H1 (cell line): ENCODE results near the gene DUSP2. TPM values are rescaled to one million over a fixed set of nuclear protein-coding genes. Genes with fewer than 3 reads are reported as not detected.

ENCODE experiments used
- CTCF ChIA-PET: fragments of 300-600 bp; sonication (Branson Sonifier 250); formaldehyde crosslinking; loops from one replicate; lab custom pipeline; 2021; ENCODE audit not compliant: partially characterized antibody; lab: Charles Lee
- POLR2A ChIA-PET: fragments of 300-600 bp; sonication (Branson Sonifier 250); formaldehyde crosslinking; loops from one replicate; lab custom pipeline; 2021; ENCODE audit warnings: inconsistent platforms; ENCODE audit not compliant: partially characterized antibody; lab: Charles Lee
- DNase-seq, 2 experiments: peaks; one replicate each; pipeline versions ENCODE4 v3.0.0 to v3.0.0-alpha.2; 2010 to 2022; ENCODE audit warnings: low spot score in 2 of 2, low read depth in 1 of 2, mixed read lengths in 1 of 2
- FAIRE-seq: peaks from 2 replicates; lab custom pipeline; 2011; peaks lifted over from hg19 to GRCh38; lab: Jason Lieb, UNC
- H2AFZ ChIP-seq: 2 replicates; pipeline ENCODE4 v1.8.1; 2012; ENCODE audit warnings: low read length, inconsistent platforms
- H2AK5ac ChIP-seq: 2 replicates; pipeline ENCODE4 v1.6.1; 2013; ENCODE audit warnings: low read depth, low read length
- H2BK120ac ChIP-seq: replicated peaks from 2 replicates; pipeline ENCODE3; 2013; ENCODE audit warnings: low read depth, low read length, inconsistent platforms
- H2BK12ac ChIP-seq: 2 replicates; pipeline ENCODE4 v1.6.1; 2013; ENCODE audit warnings: low read depth, low read length
- H2BK15ac ChIP-seq: 2 replicates; pipeline ENCODE4 v1.6.1; 2013; ENCODE audit warnings: low read length
- H2BK20ac ChIP-seq: 2 replicates; pipeline ENCODE4 v1.6.1; 2013; ENCODE audit warnings: low read length
- H2BK5ac ChIP-seq: 2 replicates; pipeline ENCODE4 v1.6.1; 2013; ENCODE audit warnings: low read depth, low read length
- H3K14ac ChIP-seq: 2 replicates; pipeline ENCODE4 v1.6.1; 2013; ENCODE audit warnings: inconsistent platforms; ENCODE audit not compliant: insufficient read length
- H3K18ac ChIP-seq: 2 replicates; pipeline ENCODE4 v1.6.1; 2013; ENCODE audit warnings: low read length; ENCODE audit errors: extremely low read depth
- H3K23ac ChIP-seq: 2 replicates; pipeline ENCODE4 v1.6.1; 2013; ENCODE audit warnings: inconsistent platforms; ENCODE audit not compliant: insufficient read length
- H3K23me2 ChIP-seq: 2 replicates; pipeline ENCODE4 v1.6.1; 2013; ENCODE audit warnings: low read depth, low read length
- H3K27ac ChIP-seq: 2 replicates; pipeline ENCODE4 v1.6.1; 2011; ENCODE audit warnings: low read depth, low read length, inconsistent platforms
- H3K27me3 ChIP-seq, 4 experiments: replicated peaks in 1 of 4; 1 replicate in 1 of 4; 2 replicates in 3 of 4; pipeline versions ENCODE4 v1.6.1 to v1.8.1; 2011 to 2013; ENCODE audit warnings: low read length in 3 of 4, mild to moderate bottlenecking in 3 of 4, inconsistent platforms in 2 of 4, mixed read lengths in 2 of 4, moderate library complexity in 1 of 4; ENCODE audit not compliant: control insufficient read depth in 3 of 4, insufficient read depth in 3 of 4; ENCODE audit errors: extremely low read depth in 1 of 4
- H3K36me3 ChIP-seq, 4 experiments: 2 replicates each; pipeline versions ENCODE4 v1.6.1 to v1.8.1; 2011 to 2013; ENCODE audit warnings: mild to moderate bottlenecking in 4 of 4, low read length in 3 of 4, moderate library complexity in 2 of 4, control low read depth in 1 of 4, inconsistent platforms in 1 of 4; ENCODE audit not compliant: insufficient read depth in 4 of 4, control insufficient read depth in 2 of 4
- H3K4ac ChIP-seq: replicated peaks from 2 replicates; pipeline ENCODE3; 2013; ENCODE audit warnings: low read length, low read depth, mixed read lengths, inconsistent platforms; ENCODE audit not compliant: insufficient read length
- H3K4me1 ChIP-seq, 4 experiments: replicated peaks in 1 of 4; 1 replicate in 1 of 4; 2 replicates in 3 of 4; pipeline versions ENCODE4 v1.6.1 to v1.8.1; 2011 to 2013; ENCODE audit warnings: low read length in 3 of 4, inconsistent platforms in 2 of 4, mixed read lengths in 1 of 4; ENCODE audit not compliant: insufficient read depth in 4 of 4, control insufficient read depth in 3 of 4
- H3K4me2 ChIP-seq, 2 experiments: 2 replicates each; pipeline versions ENCODE4 v1.6.1 to v1.8.1; 2011 to 2013; ENCODE audit warnings: low read depth in 2 of 2, low read length in 2 of 2, control low read depth in 1 of 2, inconsistent platforms in 1 of 2, mild to moderate bottlenecking in 1 of 2; ENCODE audit not compliant: insufficient read depth in 1 of 2
- H3K4me3 ChIP-seq, 4 experiments: fragments of 200-600, 300-600 bp in 1 of 4; sonication (generic), shearing (Covaris generic), sonication (Bioruptor Twin) in 1 of 4; 2 replicates each; pipeline versions ENCODE4 v1.5.1 to v1.8.1; 2011 to 2016; ENCODE audit warnings: low read length in 4 of 4, low read depth in 3 of 4, control low read depth in 2 of 4, inconsistent platforms in 2 of 4, mild to moderate bottlenecking in 2 of 4, mixed read lengths in 1 of 4, moderate library complexity in 1 of 4; ENCODE audit not compliant: insufficient read depth in 2 of 4; ENCODE audit errors: extremely low read depth in 1 of 4
- H3K56ac ChIP-seq: replicated peaks from 2 replicates; pipeline ENCODE3; 2013; ENCODE audit warnings: low read depth, mild to moderate bottlenecking, mixed read lengths, low read length, inconsistent platforms; ENCODE audit not compliant: insufficient read length
- H3K79me1 ChIP-seq: 2 replicates; pipeline ENCODE4 v1.6.1; 2013; ENCODE audit warnings: low read depth, low read length, control low read depth
- H3K79me2 ChIP-seq, 2 experiments: 2 replicates each; pipeline versions ENCODE4 v1.6.1 to v1.8.1; 2012 to 2013; ENCODE audit warnings: low read length in 2 of 2, mild to moderate bottlenecking in 2 of 2, inconsistent platforms in 1 of 2; ENCODE audit not compliant: insufficient read depth in 2 of 2, control insufficient read depth in 1 of 2
- H3K9ac ChIP-seq, 4 experiments: replicated peaks in 1 of 4; 1 replicate in 1 of 4; 2 replicates in 3 of 4; pipeline versions ENCODE4 v1.6.1 to v1.8.1; 2011 to 2013; ENCODE audit warnings: low read depth in 3 of 4, low read length in 3 of 4, control low read depth in 2 of 4, mild to moderate bottlenecking in 2 of 4, moderate library complexity in 2 of 4, inconsistent platforms in 1 of 4; ENCODE audit errors: extremely low read depth in 1 of 4
- H3K9me3 ChIP-seq, 2 experiments: 2 replicates each; pipeline versions ENCODE4 v1.6.1 to v1.8.1; 2012 to 2013; ENCODE audit warnings: mild to moderate bottlenecking in 2 of 2, moderate library complexity in 2 of 2, control low read depth in 1 of 2, inconsistent platforms in 1 of 2, low read depth in 1 of 2, low read length in 1 of 2, mixed read lengths in 1 of 2; ENCODE audit not compliant: insufficient read depth in 2 of 2
- H4K20me1 ChIP-seq, 2 experiments: replicated peaks in 1 of 2; 2 replicates each; pipeline versions ENCODE3 to v1.8.1; 2011 to 2013; ENCODE audit warnings: inconsistent platforms in 2 of 2, low read length in 2 of 2, mild to moderate bottlenecking in 1 of 2; ENCODE audit not compliant: insufficient read depth in 2 of 2, control insufficient read depth in 1 of 2
- H4K5ac ChIP-seq: 2 replicates; pipeline ENCODE4 v1.6.1; 2013; ENCODE audit warnings: low read length, low read depth, mixed read lengths, inconsistent platforms; ENCODE audit not compliant: insufficient read length
- H4K8ac ChIP-seq: 2 replicates; pipeline ENCODE4 v1.8.0; 2013; ENCODE audit warnings: mild to moderate bottlenecking, moderate library complexity, low read length, inconsistent platforms; ENCODE audit not compliant: insufficient read depth; ENCODE audit errors: extremely low read depth
- H4K91ac ChIP-seq: replicated peaks from 2 replicates; pipeline ENCODE3; 2013; ENCODE audit warnings: low read length, mixed read lengths, inconsistent platforms; ENCODE audit not compliant: insufficient read length
- ASH2L ChIP-seq: fragments of 200-600, 300-600 bp; sonication (generic); IDR thresholded peaks from one replicate; pipeline ENCODE4 v1.7.1; 2017; ENCODE audit warnings: low read length
- BACH1 ChIP-seq: IDR thresholded peaks from 2 replicates; pipeline ENCODE4 v1.6.1; 2012; ENCODE audit warnings: low read length, improper control_type of control experiment
- BRCA1 ChIP-seq: IDR thresholded peaks from 2 replicates; pipeline ENCODE4 v1.6.1; 2012; ENCODE audit warnings: low read depth, low read length, improper control_type of control experiment
- CEBPB ChIP-seq: IDR thresholded peaks from 2 replicates; pipeline ENCODE4 v1.6.1; 2012; ENCODE audit warnings: low read depth, low read length
- EZH2 ChIP-seq: fragments of 200-600 bp; sonication (generic); IDR thresholded peaks from 2 replicates; pipeline ENCODE4 v1.7.1; 2012; ENCODE audit warnings: low read depth, mild to moderate bottlenecking, moderate library complexity, low read length, inconsistent platforms; ENCODE audit not compliant: severe bottlenecking
- HDAC2 ChIP-seq, 2 experiments: fragments of 300-600 bp in 1 of 2; sonication (generic) in 1 of 2; IDR thresholded peaks; 2 replicates each; pipeline ENCODE4 v1.6.1; 2011 to 2012; ENCODE audit warnings: low read depth in 2 of 2, low read length in 2 of 2, mild to moderate bottlenecking in 2 of 2, moderate library complexity in 2 of 2, borderline replicate concordance in 1 of 2, inconsistent platforms in 1 of 2
- KDM1A ChIP-seq: fragments of 200-600, 300-600 bp; sonication (generic); IDR thresholded peaks from 2 replicates; pipeline ENCODE4 v1.7.1; 2016; ENCODE audit warnings: mild to moderate bottlenecking, low read length, borderline replicate concordance
- POLR2A ChIP-seq, 2 experiments: IDR thresholded peaks; 1 replicate in 1 of 2; 2 replicates in 1 of 2; pipeline ENCODE4 v1.6.1; 2011; ENCODE audit warnings: low read depth in 2 of 2, low read length in 2 of 2, mild to moderate bottlenecking in 2 of 2; ENCODE audit errors: control extremely low read depth in 1 of 2
- POU5F1 ChIP-seq: IDR thresholded peaks from 2 replicates; pipeline ENCODE4 v1.6.1; 2011; ENCODE audit warnings: low read depth, mild to moderate bottlenecking, low read length, moderate library complexity
- RBBP5 ChIP-seq: IDR thresholded peaks from 2 replicates; pipeline ENCODE4 v1.7.1; 2012; ENCODE audit warnings: low read depth, mild to moderate bottlenecking, inconsistent platforms, low read length, moderate library complexity, borderline replicate concordance
- SAP30 ChIP-seq: fragments of 300-600 bp; sonication (generic); IDR thresholded peaks from 2 replicates; pipeline ENCODE4 v1.7.1; 2012; ENCODE audit warnings: low read length, moderate library complexity, mild to moderate bottlenecking, inconsistent platforms; ENCODE audit not compliant: insufficient read depth, insufficient replicate concordance
- SUZ12 ChIP-seq: fragments of 200-600 bp; sonication (generic); IDR thresholded peaks from 2 replicates; pipeline ENCODE4 v1.6.1; 2012; ENCODE audit warnings: mild to moderate bottlenecking, inconsistent platforms, low read length, moderate library complexity, mixed read lengths
- TBP ChIP-seq: IDR thresholded peaks from 2 replicates; pipeline ENCODE4 v1.6.1; 2011; ENCODE audit warnings: low read depth, low read length, improper control_type of control experiment
- WGBS, 2 experiments: shearing (Covaris generic) in 1 of 2; methylation state at CpG; one replicate each; pipeline versions ENCODE4 v1.1.6 to v1.1.7; 2013 to 2015; ENCODE audit warnings: low lambda C conversion rate in 2 of 2, mixed read lengths in 2 of 2, inconsistent platforms in 1 of 2, low coverage in 1 of 2, missing lambda C conversion rate in 1 of 2; ENCODE audit not compliant: insufficient replicate concordance in 2 of 2, insufficient coverage in 1 of 2, insufficient read length in 1 of 2; ENCODE audit errors: extremely low coverage in 1 of 2, missing lambda C conversion rate in 1 of 2; 5-methylcytosine and 5-hydroxymethylcytosine counted together
- polyA plus RNA-seq, 7 experiments: library from polyadenylated mRNA; depleted of rRNA in 3 of 7; stranded (reverse) in 5 of 7; unstranded in 2 of 7; fragments of >200 nt in 5 of 7; fragments of 200-250 nt in 2 of 7; gene quantifications; 1 replicate in 5 of 7; 2 replicates in 1 of 7; 4 replicates in 1 of 7; pipeline versions ENCODE4 v1.2.1 to v1.2.3, GENCODE V29; 2011 to 2013; ENCODE audit warnings: missing spikeins in 2 of 7, mixed read lengths in 2 of 7
- total RNA-seq: library from RNA; stranded (reverse); fragmentation: NEBNext Ultra II Directional; extraction: Animal tissue kit (Norgen Biotek cat#: 25700); gene quantifications from 2 replicates; pipeline ENCODE4 v1.2.1, GENCODE V29; 2021

The DUSP2 gene
- total and polyA plus RNA-seq, 2 of the 8 experiments (the other 6 are each of a cell fraction or from before 2014, with no cell fraction given) = 10.1 to 10.4 TPM

- no peak overlapping the region for H2BK12ac ChIP-seq
- H2BK15ac ChIP-seq = no peak overlapping the region
- 96% methylated on average over 12 of the region's 12 CpGs; no CpG with 5 or more reads in 1 of the 2 experiments for WGBS, 2 experiments
- no peak overlapping the region for H3K27ac ChIP-seq
- H3K79me1 ChIP-seq = no peaks in the 10 kb centered on the region
- ChIA-PET CTCF (interaction anchor here (0.6 to 2.2 kb wide), 2 partner anchors 15 to 293 kb away, joined by 4 to 5 read pairs; no protein-coding TSS in a partner anchor), POLR2A (interaction anchor here (0.6 to 0.8 kb wide), 3 partner anchors 25 to 196 kb away, joined by 3 to 4 read pairs (median 3); no protein-coding TSS in a partner anchor)
- no peak overlapping the region for H3K23ac ChIP-seq
- peaks cover 2 to 9% of the 10 kb centered on the region in 2 experiments for H4K20me1 ChIP-seq
- FAIRE-seq = no peak
- no peak overlapping the region for H2AFZ ChIP-seq
- no peak overlapping the region for H3K4me2 ChIP-seq
- H3K4ac ChIP-seq = no peak overlapping the region
- H3K4me1 ChIP-seq = no peaks in the 10 kb centered on the region
- no peak overlapping the region for H3K4me3 ChIP-seq
- no peak overlapping the region for H2AK5ac ChIP-seq
- no peak overlapping the region for H4K5ac ChIP-seq
- no peak overlapping the region for H4K8ac ChIP-seq
- no peaks in the 10 kb centered on the region for H3K23me2 ChIP-seq
- no peaks in the 10 kb centered on the region for H3K9me3 ChIP-seq
- H3K36me3 ChIP-seq = peaks cover 24 to 83% (median 66%) of the 10 kb centered on the region in 4 experiments
- H2BK120ac ChIP-seq = no peak overlapping the region
- no peak overlapping the region for H3K14ac ChIP-seq
- no peaks in the 10 kb centered on the region for H3K79me2 ChIP-seq
- H3K9ac ChIP-seq = no peak overlapping the region
- H4K91ac ChIP-seq = no peak overlapping the region
- no peak overlapping the region for H2BK5ac ChIP-seq
- H2BK20ac ChIP-seq = no peak overlapping the region
- H3K18ac ChIP-seq = no peak overlapping the region
- no peak overlapping the region for H3K56ac ChIP-seq
- no peaks in the 10 kb centered on the region for H3K27me3 ChIP-seq
- no peak for DNase-seq
- TF ChIP-seq POLR2A (IDR thresholded peaks at IDR 0.05; ENCODE audit: control extremely low read depth in 1 of 2, low read depth in 2 of 2, low read length in 2 of 2) (no peak), HDAC2 (IDR thresholded peaks at IDR 0.05; ENCODE audit: borderline replicate concordance in 1 of 2, low read depth in 2 of 2, low read length in 2 of 2) (no peak), BRCA1 (no peak), ASH2L (no peak), EZH2 (no peak), RBBP5 (no peak), CEBPB (no peak), SAP30 (no peak), TBP (no peak), SUZ12 (no peak), KDM1A (no peak), BACH1 (no peak), POU5F1 (no peak)
Measured at GRCh38 chr2:96188821-96189526, 43.7 kb upstream of the DUSP2 start.
